Prostate gland (tissue), 2 donors: ENCODE measurements around the gene UBP1.

Experiments used
- CTCF ChIP-seq, 4 experiments: fragments of 200-600 bp in 2 of 4; fragments of 450-650 bp in 2 of 4; sonication (generic) in 2 of 4; IDR thresholded peaks; 1 replicate in 3 of 4; 2 replicates in 1 of 4; pipeline ENCODE4 v1.5.1; 2016 to 2019; ENCODE audit warnings: antibody characterized with exemption in 4 of 4, mild to moderate bottlenecking in 2 of 4, moderate library complexity in 2 of 4
- POLR2A ChIP-seq: fragments of 450-650 bp; IDR thresholded peaks from one replicate; pipeline ENCODE4 v1.6.1; 2016; ENCODE audit warnings: antibody characterized with exemption, mild to moderate bottlenecking
- POLR2AphosphoS5 ChIP-seq: sonication (generic); formaldehyde crosslinking; IDR thresholded peaks from one replicate; pipeline ENCODE4 v1.6.1; 2017; ENCODE audit warnings: antibody characterized with exemption

GRCh38 chr3:33426630-33427317 lies 13.4 kb downstream of the UBP1 start:
- no peak for TF ChIP-seq POLR2A
- TF ChIP-seq CTCF (IDR thresholded peaks at IDR 0.05) = no peak
- TF ChIP-seq POLR2AphosphoS5 = no peak
